Right lung (tissue), 5 donors: ENCODE data around the gene RAMAC. TPM values are rescaled to one million over a fixed set of nuclear protein-coding genes. Genes with fewer than 3 reads are reported as not detected.
"Not testable (repeated sequence)": the region's sequence is repeated elsewhere in the genome, so short reads cannot be mapped to it uniquely, and the experiment has no call there.

Experiments
- DNase-seq, 2 donors: peaks; one replicate each; pipeline ENCODE4 v3.0.0-alpha.2; 2013
- polyA plus RNA-seq, 5 donors: library from polyadenylated mRNA; unstranded; fragments of 120-200 nt; gene quantifications; one replicate each; pipeline versions ENCODE4 v1.2.1 to v1.2.3, GENCODE V29; 2013; ENCODE audit warnings: inconsistent platforms in 1 of 5, low replicate concordance in 1 of 5; ENCODE audit not compliant: insufficient read length in 5 of 5, insufficient read depth in 1 of 5

Gene RAMAC
- polyA plus RNA-seq, 5 donors = 31.8 to 39.7 (median 33.7) TPM

GRCh38 chr15:83011271-83012075 lies 25.5 kb downstream of the RAMAC start, which contains the start of gene C15orf40:
Gene C15orf40 (minus strand): TSS chr15:83011639. CDS start chr15:83011607, 32 bp downstream.
- peak; percentile 89 to 90 for DNase-seq

DNA sequence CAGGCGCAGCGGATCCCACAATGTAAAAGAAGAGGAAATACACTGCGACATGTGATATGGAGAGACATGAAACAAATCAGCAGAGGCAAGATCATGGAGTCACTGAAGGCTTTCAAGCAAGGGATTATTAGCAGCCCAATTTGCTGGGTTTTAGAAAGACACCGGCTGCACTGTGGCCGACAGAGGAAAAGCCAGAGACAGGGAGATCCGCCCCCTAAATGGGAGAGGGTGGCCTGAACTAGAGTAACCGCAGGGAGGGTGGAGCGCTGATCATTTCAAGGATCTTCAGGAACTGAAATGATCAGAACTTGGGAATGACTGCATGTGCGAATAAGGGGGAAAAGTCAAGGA lies 26.0 kb downstream of the RAMAC start:
- DNase-seq = no peak

GRCh38 chr15:83012636-83013035 lies 26.6 kb downstream of the RAMAC start:
- no peak for DNase-seq

DNA sequence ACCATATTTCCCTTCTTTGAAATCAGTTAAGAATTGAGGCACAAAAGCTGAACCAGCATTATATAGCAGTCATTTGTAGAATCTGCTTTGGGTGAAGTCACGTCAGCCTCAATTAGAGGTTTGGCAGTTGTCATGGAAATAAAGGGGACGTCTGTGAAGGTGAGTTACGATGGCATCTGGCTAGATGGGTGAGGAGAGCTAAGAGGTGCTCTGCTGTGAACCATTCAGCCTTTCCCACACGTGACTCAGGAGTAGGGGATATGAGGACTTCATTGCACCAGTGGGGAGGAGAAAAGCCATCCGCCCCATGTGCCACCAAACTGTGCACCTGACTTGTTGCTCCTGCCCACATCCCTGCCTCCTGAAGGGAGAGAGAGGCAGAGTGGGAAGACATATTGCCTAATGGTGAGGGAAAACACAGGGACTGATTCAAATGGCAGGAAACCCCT lies 28.2 kb downstream of the RAMAC start:
- no peak for DNase-seq

- no peak for DNase-seq
Measured at GRCh38 chr15:83015361-83015760, 29.4 kb downstream of the RAMAC start.

GRCh38 chr15:83016906-83017305 lies 30.9 kb downstream of the RAMAC start:
- no peak for DNase-seq

DNA sequence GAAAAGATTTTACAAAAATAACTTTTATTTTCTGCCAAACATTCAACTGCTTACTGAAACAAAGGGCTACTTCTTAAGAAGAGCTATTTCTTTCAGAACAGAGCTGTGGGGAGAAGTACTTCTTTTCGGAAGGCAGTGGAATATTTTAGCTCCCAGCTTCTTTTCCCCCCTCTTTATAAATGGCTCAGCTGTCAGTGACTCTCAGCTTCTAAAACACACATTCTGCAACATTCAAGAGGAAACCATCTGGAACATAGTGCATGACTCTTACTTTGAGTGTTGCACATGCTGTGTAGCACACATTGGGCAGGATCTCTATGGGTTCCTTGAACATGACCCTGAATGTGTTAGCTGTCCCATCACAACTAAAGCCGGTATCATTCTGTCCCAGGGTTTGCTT lies 32.4 kb downstream of the RAMAC start:
- no peak for DNase-seq

- DNase-seq = no peak
Measured at GRCh38 chr15:83030021-83030420, 44.0 kb downstream of the RAMAC start.

- not testable (repeated sequence) for DNase-seq
Measured at GRCh38 chr15:83031234-83031633, 45.2 kb downstream of the RAMAC start.

GRCh38 chr15:83036253-83036652 lies 50.2 kb downstream of the RAMAC start:
- no peak for DNase-seq

DNA sequence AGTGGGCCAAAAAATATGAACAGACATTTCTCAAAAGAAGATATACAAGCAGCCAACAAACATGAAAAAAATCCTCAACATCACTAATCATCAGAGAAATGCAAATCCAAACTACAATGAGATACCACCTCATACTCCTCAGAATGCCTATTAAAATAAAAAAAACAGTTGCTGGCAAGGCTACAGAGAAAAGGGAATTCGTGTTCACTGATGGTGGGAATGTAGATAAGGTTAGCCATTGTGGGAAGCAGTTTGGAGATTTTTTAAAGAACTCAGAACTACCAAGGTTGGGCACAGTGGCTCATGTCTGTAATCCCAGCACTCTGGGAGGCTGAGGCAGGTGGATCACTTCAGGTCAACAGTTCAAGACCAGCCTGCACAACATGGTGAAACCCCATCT lies 53.2 kb downstream of the RAMAC start:
- no peak for DNase-seq

Other genes starting within 250 kb of the RAMAC start
- 1 to 10 TPM in 1 of 5 donors, under 1 TPM in 4; 0.24 to 1.9 (median 0.31) TPM for gene FSD2, start 180.1 kb upstream of the RAMAC start, polyA plus RNA-seq
- gene WHAMM, start 176.6 kb upstream of the RAMAC start, polyA plus RNA-seq = 10 to 100 TPM in 4 of 5 donors, 1 to 10 TPM in 1; 10.0 to 13.6 (median 12.5) TPM
- 10 to 100 TPM; 14.7 to 23.0 (median 19.1) TPM for gene HOMER2, start 33.5 kb upstream of the RAMAC start, polyA plus RNA-seq
- 10 to 100 TPM; 17.5 to 24.4 (median 22.8) TPM for gene C15orf40, start 25.4 kb downstream of the RAMAC start, polyA plus RNA-seq
- 10 to 100 TPM; 56.9 to 77.3 (median 66.1) TPM for gene BTBD1, start 81.0 kb downstream of the RAMAC start, polyA plus RNA-seq
- 1 to 10 TPM; 2.7 to 5.0 (median 3.7) TPM for gene TM6SF1, start 121.4 kb downstream of the RAMAC start, polyA plus RNA-seq
- 100 to 1,000 TPM in 3 of 5 donors, 10 to 100 TPM in 2; 80.7 to 117 (median 101) TPM for gene HDGFL3, start 221.6 kb downstream of the RAMAC start, polyA plus RNA-seq